SU-DHL-6 (cell line): Measurements from ENCODE around the gene MMP17.

Experiments used
- CTCF ChIP-seq: fragments of 200-600 bp; sonication (generic); IDR thresholded peaks from one replicate; pipeline ENCODE4 v1.5.1; 2017; ENCODE audit warnings: antibody characterized with exemption, mild to moderate bottlenecking, low read length, moderate library complexity; ENCODE audit not compliant: insufficient read depth, poor library complexity, severe bottlenecking
- EZH2phosphoT487 ChIP-seq: fragments of 200-600 bp; sonication (generic), shearing (Covaris generic); conservative IDR thresholded peaks from 2 replicates; pipeline ENCODE4 v1.6.1; 2018; ENCODE audit warnings: mild to moderate bottlenecking, antibody characterized with exemption, low read length, moderate library complexity, mixed read lengths

- no peak for TF ChIP-seq EZH2phosphoT487
- TF ChIP-seq CTCF = no peak
These were observed 27.4 kb downstream of the MMP17 start for GRCh38 chr12:131855521-131856142.
